ENCODE data around the gene TSC2. TPM values are rescaled to one million over a fixed set of nuclear protein-coding genes. Genes with fewer than 3 reads are reported as not detected.
"Not testable (repeated sequence)": the region's sequence is repeated elsewhere in the genome, so short reads cannot be mapped to it uniquely, and the experiment has no call there.

Gene TSC2
- polyA plus RNA-seq, 1 donor from 2014 or later: 69.2 TPM

DNA sequence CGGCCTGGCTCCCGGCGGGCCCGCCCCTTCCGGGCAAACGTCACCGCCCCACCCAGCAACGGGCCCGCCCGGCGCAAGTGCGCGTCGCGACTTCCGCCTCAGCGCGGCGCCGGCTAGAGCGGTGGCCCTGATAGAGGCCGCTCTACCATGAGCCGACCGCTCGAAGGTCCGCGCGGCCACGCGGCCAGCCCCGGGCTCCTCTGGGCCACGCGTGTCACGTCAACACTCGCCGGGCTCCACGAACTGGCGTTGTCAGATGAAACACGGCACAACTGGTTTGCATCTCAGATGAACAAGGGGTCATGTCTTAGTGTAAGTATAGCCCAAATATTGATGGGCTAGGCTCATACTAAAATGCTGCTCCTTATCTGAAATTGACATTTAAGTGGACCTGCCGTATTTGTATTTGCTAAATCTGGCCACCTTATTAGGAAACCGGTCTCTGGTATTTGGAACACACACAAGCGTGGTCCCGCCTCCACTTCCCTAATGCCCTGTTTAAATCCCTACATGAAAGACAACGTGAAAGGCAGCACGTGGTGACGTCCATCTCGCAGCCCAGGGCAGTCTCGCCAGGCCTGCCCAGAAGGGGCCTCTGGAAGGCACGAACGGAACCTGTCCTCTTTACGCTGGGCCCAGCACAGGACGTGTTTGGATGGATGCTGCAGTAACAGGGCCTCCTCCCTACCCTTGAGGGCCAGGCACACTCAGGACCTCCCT lies 37.8 kb upstream of the TSC2 start, which contains the start of gene ZNF598:
TSS of gene ZNF598 (minus strand) at position 31 of the 720 bp plus-strand sequence.
- TF ChIP-seq POLR2AphosphoS5 (IDR thresholded peaks at IDR 0.05): peak; percentile 85
- no peak for TF ChIP-seq RAD21 (conservative IDR thresholded peaks at IDR 0.05)
- TF ChIP-seq SMC3 (conservative IDR thresholded peaks at IDR 0.05; ENCODE audit: poor library complexity): peak; percentile 20
- peak; percentile 49 for TF ChIP-seq EP300 (conservative IDR thresholded peaks at IDR 0.05; ENCODE audit: poor library complexity, severe bottlenecking)
- TF ChIP-seq, protein P1, sequence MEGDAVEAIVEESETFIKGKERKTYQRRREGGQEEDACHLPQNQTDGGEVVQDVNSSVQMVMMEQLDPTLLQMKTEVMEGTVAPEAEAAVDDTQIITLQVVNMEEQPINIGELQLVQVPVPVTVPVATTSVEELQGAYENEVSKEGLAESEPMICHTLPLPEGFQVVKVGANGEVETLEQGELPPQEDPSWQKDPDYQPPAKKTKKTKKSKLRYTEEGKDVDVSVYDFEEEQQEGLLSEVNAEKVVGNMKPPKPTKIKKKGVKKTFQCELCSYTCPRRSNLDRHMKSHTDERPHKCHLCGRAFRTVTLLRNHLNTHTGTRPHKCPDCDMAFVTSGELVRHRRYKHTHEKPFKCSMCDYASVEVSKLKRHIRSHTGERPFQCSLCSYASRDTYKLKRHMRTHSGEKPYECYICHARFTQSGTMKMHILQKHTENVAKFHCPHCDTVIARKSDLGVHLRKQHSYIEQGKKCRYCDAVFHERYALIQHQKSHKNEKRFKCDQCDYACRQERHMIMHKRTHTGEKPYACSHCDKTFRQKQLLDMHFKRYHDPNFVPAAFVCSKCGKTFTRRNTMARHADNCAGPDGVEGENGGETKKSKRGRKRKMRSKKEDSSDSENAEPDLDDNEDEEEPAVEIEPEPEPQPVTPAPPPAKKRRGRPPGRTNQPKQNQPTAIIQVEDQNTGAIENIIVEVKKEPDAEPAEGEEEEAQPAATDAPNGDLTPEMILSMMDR (IDR thresholded peaks at IDR 0.05; ENCODE audit: poor library complexity, severe bottlenecking): peak; percentile 34
- TF ChIP-seq, protein P2, sequence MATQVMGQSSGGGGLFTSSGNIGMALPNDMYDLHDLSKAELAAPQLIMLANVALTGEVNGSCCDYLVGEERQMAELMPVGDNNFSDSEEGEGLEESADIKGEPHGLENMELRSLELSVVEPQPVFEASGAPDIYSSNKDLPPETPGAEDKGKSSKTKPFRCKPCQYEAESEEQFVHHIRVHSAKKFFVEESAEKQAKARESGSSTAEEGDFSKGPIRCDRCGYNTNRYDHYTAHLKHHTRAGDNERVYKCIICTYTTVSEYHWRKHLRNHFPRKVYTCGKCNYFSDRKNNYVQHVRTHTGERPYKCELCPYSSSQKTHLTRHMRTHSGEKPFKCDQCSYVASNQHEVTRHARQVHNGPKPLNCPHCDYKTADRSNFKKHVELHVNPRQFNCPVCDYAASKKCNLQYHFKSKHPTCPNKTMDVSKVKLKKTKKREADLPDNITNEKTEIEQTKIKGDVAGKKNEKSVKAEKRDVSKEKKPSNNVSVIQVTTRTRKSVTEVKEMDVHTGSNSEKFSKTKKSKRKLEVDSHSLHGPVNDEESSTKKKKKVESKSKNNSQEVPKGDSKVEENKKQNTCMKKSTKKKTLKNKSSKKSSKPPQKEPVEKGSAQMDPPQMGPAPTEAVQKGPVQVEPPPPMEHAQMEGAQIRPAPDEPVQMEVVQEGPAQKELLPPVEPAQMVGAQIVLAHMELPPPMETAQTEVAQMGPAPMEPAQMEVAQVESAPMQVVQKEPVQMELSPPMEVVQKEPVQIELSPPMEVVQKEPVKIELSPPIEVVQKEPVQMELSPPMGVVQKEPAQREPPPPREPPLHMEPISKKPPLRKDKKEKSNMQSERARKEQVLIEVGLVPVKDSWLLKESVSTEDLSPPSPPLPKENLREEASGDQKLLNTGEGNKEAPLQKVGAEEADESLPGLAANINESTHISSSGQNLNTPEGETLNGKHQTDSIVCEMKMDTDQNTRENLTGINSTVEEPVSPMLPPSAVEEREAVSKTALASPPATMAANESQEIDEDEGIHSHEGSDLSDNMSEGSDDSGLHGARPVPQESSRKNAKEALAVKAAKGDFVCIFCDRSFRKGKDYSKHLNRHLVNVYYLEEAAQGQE (IDR thresholded peaks at IDR 0.05; ENCODE audit: borderline replicate concordance): peak; percentile 33
- TF ChIP-seq MXI1 (conservative IDR thresholded peaks at IDR 0.05; ENCODE audit: poor library complexity, severe bottlenecking): peak; percentile 94
- TF ChIP-seq TAF1 (IDR thresholded peaks at IDR 0.05; ENCODE audit: low read depth): peak; percentile 2
- no peak for TF ChIP-seq EZH2 (IDR thresholded peaks at IDR 0.05; ENCODE audit: borderline replicate concordance, insufficient read depth, low read length, poor library complexity, severe bottlenecking)
- Histone ChIP-seq H4K20me1 (ENCODE audit: insufficient read depth) (peaks cover 5% of the 10 kb centered on the region), H3F3A (ENCODE audit: insufficient read depth, low read length, poor library complexity, severe bottlenecking) (no peaks in the 10 kb centered on the region), H2AFZ (ENCODE audit: low read depth, low read length) (peak within 1 kb of the TSS; percentile 81), H3K9ac (ENCODE audit: low read length) (peak within 1 kb of the TSS; percentile 89), H3K9me2 (ENCODE audit: insufficient read depth, low read length) (no peaks in the 10 kb centered on the region), H3K4me3 (ENCODE audit: low read length) (peak within 1 kb of the TSS; percentile 87), H3K27ac (ENCODE audit: low read length) (peak within 1 kb of the TSS; percentile 87), H3K9me3 (ENCODE audit: low read length) (no peaks in the 10 kb centered on the region), H3K36me3 (ENCODE audit: insufficient read depth, low read length) (no peaks in the 10 kb centered on the region), H3K4me2 (ENCODE audit: low read length) (peak within 1 kb of the TSS; percentile 100), H3K79me2 (replicated peaks; ENCODE audit: insufficient read depth, low read length) (peaks cover 46% of the 10 kb centered on the region), H3K27me3 (ENCODE audit: insufficient read depth, low read depth, low read length) (no peaks in the 10 kb centered on the region)

DNA sequence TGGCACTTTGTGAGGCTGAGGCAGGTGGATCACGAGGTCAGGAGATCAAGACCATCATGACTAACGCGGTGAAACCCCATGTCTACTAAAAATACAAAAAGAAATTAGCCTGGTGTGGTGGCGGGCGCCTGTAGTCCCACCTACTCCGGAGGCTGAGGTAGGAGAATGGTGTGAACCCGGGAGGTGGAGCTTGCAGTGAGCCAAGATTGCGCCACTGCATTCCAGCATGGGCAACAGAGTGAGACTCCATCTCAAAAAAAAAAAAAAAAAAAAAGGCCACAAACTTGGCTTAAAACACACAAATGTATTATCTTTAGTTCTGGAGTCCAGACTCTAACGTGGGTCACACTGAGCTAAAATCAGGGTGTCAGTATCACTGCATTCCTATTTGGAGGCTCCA lies 36.1 kb upstream of the TSC2 start:
- not testable (repeated sequence) for H3K4me3 ChIP-seq (ENCODE audit: low read length); H3K9ac ChIP-seq (ENCODE audit: low read length)

More for the DNA sequence above, 36.1 kb upstream of the TSC2 start:
- peaks cover 32% of the 10 kb centered on the region for H3K79me2 ChIP-seq (replicated peaks; ENCODE audit: insufficient read depth, low read length)
- not testable (repeated sequence) for H2AFZ ChIP-seq (ENCODE audit: low read depth, low read length); H3K27me3 ChIP-seq (ENCODE audit: insufficient read depth, low read depth, low read length); H3K9me3 ChIP-seq (ENCODE audit: low read length); H3K27ac ChIP-seq (ENCODE audit: low read length); H3K9me2 ChIP-seq (ENCODE audit: insufficient read depth, low read length); H3K4me2 ChIP-seq (ENCODE audit: low read length); H3F3A ChIP-seq (ENCODE audit: insufficient read depth, low read length, poor library complexity, severe bottlenecking); H3K36me3 ChIP-seq (ENCODE audit: insufficient read depth, low read length); H4K20me1 ChIP-seq (ENCODE audit: insufficient read depth)
